Measurements from ENCODE around the gene DRC1. TPM values are rescaled to one million over a fixed set of nuclear protein-coding genes. Genes with fewer than 3 reads are reported as not detected.

The DRC1 gene
- total RNA-seq, 4 donors from 2014 or later, result 0.85 to 2.4 (median 1.9) TPM; not detected in 1

GRCh38 chr2:26432859-26433258, 31.1 kb downstream of the DRC1 start:
- Histone ChIP-seq H3K36me3 (no peaks in the 10 kb centered on the region), H3K4me1 (no peaks in the 10 kb centered on the region), H3K4me3 (no peak overlapping the region), H3K9me3 (no peaks in the 10 kb centered on the region), H3K27me3 (no peaks in the 10 kb centered on the region), H3K27ac (no peak overlapping the region)
- no peak for TF ChIP-seq CTCF (IDR thresholded peaks at IDR 0.05)
- TF ChIP-seq POLR2A (IDR thresholded peaks at IDR 0.05), result no peak
- DNase-seq, result no peak
- intact Hi-C loops (cut with DNase I; ENCODE audit: low total_unique reads), result no loop called here

GRCh38 chr2:26435106-26435505, 33.4 kb downstream of the DRC1 start:
- H3K4me1 ChIP-seq, result no peaks in the 10 kb centered on the region
- H3K4me3 ChIP-seq, result no peak overlapping the region
- H3K27me3 ChIP-seq, result no peaks in the 10 kb centered on the region
- no peak for DNase-seq
- H3K36me3 ChIP-seq, result no peaks in the 10 kb centered on the region
- no peak for TF ChIP-seq CTCF (IDR thresholded peaks at IDR 0.05)
- TF ChIP-seq POLR2A (IDR thresholded peaks at IDR 0.05), result no peak
- H3K9me3 ChIP-seq, result no peaks in the 10 kb centered on the region
- intact Hi-C loops (cut with DNase I; ENCODE audit: low total_unique reads), result no loop called here
- no peak overlapping the region for H3K27ac ChIP-seq

- intact Hi-C loops (cut with DNase I; ENCODE audit: low total_unique reads), result no loop called here
- no peak overlapping the region for H3K4me3 ChIP-seq
- no peak overlapping the region for H3K27ac ChIP-seq
- TF ChIP-seq CTCF (IDR thresholded peaks at IDR 0.05) (no peak), POLR2A (IDR thresholded peaks at IDR 0.05) (no peak)
- no peaks in the 10 kb centered on the region for H3K9me3 ChIP-seq
- H3K4me1 ChIP-seq, result no peaks in the 10 kb centered on the region
- no peaks in the 10 kb centered on the region for H3K36me3 ChIP-seq
- no peaks in the 10 kb centered on the region for H3K27me3 ChIP-seq
- no peak for DNase-seq
These were observed 36.8 kb downstream of the DRC1 start for GRCh38 chr2:26438526-26438925.

GRCh38 chr2:26438926-26439325, 37.2 kb downstream of the DRC1 start:
- Histone ChIP-seq H3K27ac (no peak overlapping the region), H3K9me3 (no peaks in the 10 kb centered on the region), H3K27me3 (no peaks in the 10 kb centered on the region), H3K4me3 (no peak overlapping the region), H3K4me1 (no peaks in the 10 kb centered on the region), H3K36me3 (no peaks in the 10 kb centered on the region)
- DNase-seq, result no peak
- intact Hi-C loops (cut with DNase I; ENCODE audit: low total_unique reads), result no loop called here
- TF ChIP-seq POLR2A (IDR thresholded peaks at IDR 0.05), result no peak

GRCh38 chr2:26442301-26442700, 40.6 kb downstream of the DRC1 start:
- intact Hi-C loops (cut with DNase I; ENCODE audit: low total_unique reads), result no loop called here
- Histone ChIP-seq H3K27ac (no peak overlapping the region), H3K36me3 (no peaks in the 10 kb centered on the region), H3K4me3 (no peak overlapping the region), H3K27me3 (no peaks in the 10 kb centered on the region), H3K4me1 (no peaks in the 10 kb centered on the region), H3K9me3 (no peaks in the 10 kb centered on the region)
- TF ChIP-seq POLR2A (IDR thresholded peaks at IDR 0.05), result no peak
- no peak for TF ChIP-seq CTCF (IDR thresholded peaks at IDR 0.05)
- DNase-seq, result no peak

GRCh38 chr2:26442707-26443106, 41.0 kb downstream of the DRC1 start:
- H3K27me3 ChIP-seq, result no peaks in the 10 kb centered on the region
- no peaks in the 10 kb centered on the region for H3K4me1 ChIP-seq
- no peaks in the 10 kb centered on the region for H3K36me3 ChIP-seq
- no peak for TF ChIP-seq POLR2A (IDR thresholded peaks at IDR 0.05)
- TF ChIP-seq CTCF (IDR thresholded peaks at IDR 0.05), result no peak
- intact Hi-C loops (cut with DNase I; ENCODE audit: low total_unique reads), result no loop called here
- H3K9me3 ChIP-seq, result no peaks in the 10 kb centered on the region
- no peak for DNase-seq
- H3K27ac ChIP-seq, result no peak overlapping the region
- H3K4me3 ChIP-seq, result no peak overlapping the region

Data from uterus (tissue), 4 donors.